UCSD-AML1 (cell line): Measurements from ENCODE around the gene NUDT13.
"Not testable (repeated sequence)": the region's sequence is repeated elsewhere in the genome, so short reads cannot be mapped to it uniquely, and the experiment has no call there.

Experiments used
- DNase-seq: peaks from one replicate; lab custom pipeline; 2025; ENCODE audit not compliant: unreplicated experiment; lab: John Stamatoyannopoulos, UW

The NUDT13 gene

DNA sequence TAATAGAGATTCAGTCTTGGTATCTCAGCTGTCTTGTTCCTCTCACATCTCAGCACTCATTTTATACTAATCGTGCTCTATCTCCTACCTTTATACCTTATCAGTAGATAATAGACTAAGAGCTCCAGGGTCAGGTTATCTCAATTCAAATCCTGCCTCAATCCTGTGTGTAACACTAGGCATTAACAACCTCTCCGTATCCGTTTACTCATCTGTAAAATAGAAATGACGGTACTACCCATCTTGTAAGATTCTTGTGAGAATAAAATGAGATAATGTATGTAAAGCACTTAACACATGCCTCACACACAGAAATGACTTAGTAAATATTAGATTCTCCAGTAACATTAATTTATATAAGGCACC is 13.0 kb upstream of the NUDT13 start:
- no peak for DNase-seq

DNA sequence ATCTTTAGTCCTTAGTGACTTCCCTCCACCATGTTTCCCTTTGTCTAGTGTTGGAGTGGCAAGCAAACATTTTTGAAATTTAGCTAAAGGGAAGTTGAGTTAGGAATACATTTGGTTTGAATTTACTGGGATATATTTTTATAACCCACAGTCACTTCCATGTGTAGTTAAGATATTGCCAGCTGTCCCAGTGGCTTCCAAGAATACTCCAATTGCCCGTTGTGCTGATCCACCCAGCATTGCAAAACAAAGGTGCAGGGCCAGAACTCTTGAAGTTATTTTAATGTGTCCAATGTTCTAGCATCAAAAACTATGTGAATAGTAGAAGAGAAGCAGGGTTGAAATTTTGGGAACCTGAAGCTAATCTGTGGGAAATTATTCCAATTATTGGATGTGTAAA is 11.1 kb upstream of the NUDT13 start:
- DNase-seq: no peak

GRCh38 chr10:73106301-73106700 is 4.0 kb upstream of the NUDT13 start:
- DNase-seq: no peak

- DNase-seq: not testable (repeated sequence)
Measured at GRCh38 chr10:73109248-73109652, 1.0 kb upstream of the NUDT13 start.

DNA sequence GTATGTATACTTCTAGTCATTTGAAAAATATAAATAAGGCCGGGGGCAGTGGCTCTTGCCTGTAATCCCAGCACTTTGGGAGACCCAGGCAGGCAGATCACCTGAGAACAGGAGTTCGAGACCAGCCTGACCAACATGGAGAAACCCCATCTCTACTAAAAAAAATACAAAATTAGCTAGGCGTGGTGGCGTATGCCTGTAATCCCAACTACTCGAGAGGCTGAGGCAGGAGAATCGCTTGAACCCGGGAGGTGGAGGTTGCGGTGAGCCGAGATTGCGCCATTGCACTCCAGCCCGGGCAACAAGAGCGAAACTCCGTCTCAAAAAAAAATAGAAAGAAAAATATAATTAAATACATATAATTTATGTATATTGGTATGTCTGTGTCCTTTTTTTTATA is 1.8 kb downstream of the NUDT13 start:
- DNase-seq: not testable (repeated sequence)

GRCh38 chr10:73113551-73113950 is 3.3 kb downstream of the NUDT13 start:
- no peak for DNase-seq

GRCh38 chr10:73116017-73116416 is 5.8 kb downstream of the NUDT13 start:
- no peak for DNase-seq

- no peak for DNase-seq
Measured at GRCh38 chr10:73117976-73118743, 7.9 kb downstream of the NUDT13 start.

GRCh38 chr10:73119457-73119856 is 9.2 kb downstream of the NUDT13 start:
- DNase-seq: no peak

DNA sequence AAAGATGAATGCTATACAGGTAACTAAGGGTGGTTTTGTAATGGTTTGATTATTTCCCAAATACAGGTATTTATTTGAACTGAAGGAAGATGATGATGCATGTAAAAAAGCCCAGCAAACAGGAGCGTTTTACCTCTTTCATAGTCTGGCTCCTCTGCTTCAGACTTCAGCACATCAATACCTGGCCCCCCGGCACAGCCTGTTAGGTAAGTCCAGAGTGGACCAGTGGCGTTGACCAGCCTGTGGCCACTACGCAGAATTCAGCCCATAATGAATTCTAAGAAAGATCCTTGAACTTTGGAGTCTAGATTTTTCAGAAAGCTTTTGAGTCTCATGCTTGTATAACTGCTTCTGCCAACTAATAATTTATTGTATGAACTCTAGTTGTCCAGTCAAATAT is 9.7 kb downstream of the NUDT13 start:
- DNase-seq: no peak

GRCh38 chr10:73126343-73126742 is 16.1 kb downstream of the NUDT13 start:
- no peak for DNase-seq

- no peak for DNase-seq
Measured at GRCh38 chr10:73131301-73131700, 21.0 kb downstream of the NUDT13 start.

- no peak for DNase-seq
Measured at GRCh38 chr10:73131913-73132686, 21.8 kb downstream of the NUDT13 start.

GRCh38 chr10:73134727-73135126 is 24.5 kb downstream of the NUDT13 start:
- DNase-seq: no peak

GRCh38 chr10:73136627-73137026 is 26.4 kb downstream of the NUDT13 start:
- DNase-seq: no peak

- no peak for DNase-seq
Measured at GRCh38 chr10:73139251-73139650, 29.0 kb downstream of the NUDT13 start.

- no peak for DNase-seq
Measured at GRCh38 chr10:73141603-73142002, 31.3 kb downstream of the NUDT13 start.

GRCh38 chr10:73150633-73151413 is 40.6 kb downstream of the NUDT13 start:
- not testable (repeated sequence) for DNase-seq

- DNase-seq: no peak
Measured at GRCh38 chr10:73152009-73152408, 41.8 kb downstream of the NUDT13 start.

- no peak for DNase-seq
Measured at GRCh38 chr10:73156054-73156453, 45.8 kb downstream of the NUDT13 start.

- DNase-seq: peak; percentile 31
Measured at GRCh38 chr10:73159038-73159648, 48.9 kb downstream of the NUDT13 start.
